ENCODE data around the gene SLC25A45. TPM values are rescaled to one million over a fixed set of nuclear protein-coding genes. Genes with fewer than 3 reads are reported as not detected.
A peak's percentile ranks its signal among the peaks of the same experiment; 100 is the strongest.

The SLC25A45 gene
- polyA plus RNA-seq, 2 of the 4 experiments (the other 2 are of a cell fraction): 3.1 to 8.1 TPM

DNA sequence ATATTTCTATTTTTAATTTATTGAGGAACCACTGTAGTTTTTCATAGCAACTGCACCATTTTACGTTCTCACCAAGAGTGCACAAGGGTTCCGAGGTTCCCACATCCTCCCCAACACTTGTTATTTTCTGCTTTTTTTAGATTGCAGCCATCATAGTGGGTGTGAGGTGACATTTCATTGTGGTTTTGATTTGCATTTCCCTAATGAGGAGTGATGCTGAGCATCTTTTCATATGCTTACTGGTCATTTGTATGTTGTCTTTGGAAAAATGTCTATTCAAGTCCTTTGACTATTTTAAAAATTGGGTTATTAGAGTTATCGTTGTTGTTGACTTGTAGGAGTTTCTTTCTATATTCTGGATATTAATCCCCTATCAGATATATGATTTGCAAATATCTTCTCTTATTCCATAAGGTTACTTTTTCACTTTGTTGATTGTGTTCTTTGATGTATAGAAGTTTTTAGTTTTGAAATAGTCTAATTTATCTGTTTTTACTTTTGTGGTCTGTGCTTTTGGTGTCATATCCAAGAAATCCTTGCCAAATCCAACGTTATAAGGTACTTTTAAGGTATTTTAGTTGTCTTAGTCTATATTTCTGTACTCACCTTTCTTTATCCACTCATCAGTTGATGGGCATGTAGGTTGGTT is 49.1 kb upstream of the SLC25A45 start:
- 24% methylated on average over 4 of the region's 4 CpGs for WGBS (ENCODE audit: missing lambda C conversion rate)
- H3K4me2 ChIP-seq: peak overlapping the region; percentile 89
- no peaks in the 10 kb centered on the region for H3K9me3 ChIP-seq
- CTCF ChIA-PET: interaction anchor here (1.2 to 1.5 kb wide), 3 partner anchors 15 to 79 kb away, joined by 4 to 11 read pairs (median 5); no protein-coding TSS in a partner anchor
- ATAC-seq (no peak), FAIRE-seq (no peak), DNase-seq (ENCODE audit: low read depth in 1 of 2, low spot score in 1 of 2) (peak in 1 of 2 experiments; percentile 36)
- POLR2A ChIA-PET: no interaction called here
- TF ChIP-seq HOXA7 (CRISPR knock-in tag; IDR thresholded peaks at IDR 0.05) (peak; percentile 69; the same call in 1 of the 2 replicates), JUNB (IDR thresholded peaks at IDR 0.05) (no peak), RARB (CRISPR knock-in tag; IDR thresholded peaks at IDR 0.05) (peak; percentile 51; the same call in 1 of the 2 replicates), FOSB (CRISPR knock-in tag; IDR thresholded peaks at IDR 0.05) (peak; percentile 92), SMC3 (IDR thresholded peaks at IDR 0.05) (no peak), MYC (IDR thresholded peaks at IDR 0.05; ENCODE audit: borderline replicate concordance, low read length) (no peak), CBX8 (IDR thresholded peaks at IDR 0.05) (no peak), JUN (IDR thresholded peaks at IDR 0.05) (0 out of 5 replicates have a peak, but pooled peaks of 1 of the 2 experiments have one; percentile 49)
- TF ChIP-seq, protein P1, sequence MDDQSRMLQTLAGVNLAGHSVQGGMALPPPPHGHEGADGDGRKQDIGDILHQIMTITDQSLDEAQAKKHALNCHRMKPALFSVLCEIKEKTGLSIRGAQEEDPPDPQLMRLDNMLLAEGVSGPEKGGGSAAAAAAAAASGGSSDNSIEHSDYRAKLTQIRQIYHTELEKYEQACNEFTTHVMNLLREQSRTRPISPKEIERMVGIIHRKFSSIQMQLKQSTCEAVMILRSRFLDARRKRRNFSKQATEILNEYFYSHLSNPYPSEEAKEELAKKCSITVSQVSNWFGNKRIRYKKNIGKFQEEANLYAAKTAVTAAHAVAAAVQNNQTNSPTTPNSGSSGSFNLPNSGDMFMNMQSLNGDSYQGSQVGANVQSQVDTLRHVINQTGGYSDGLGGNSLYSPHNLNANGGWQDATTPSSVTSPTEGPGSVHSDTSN (IDR thresholded peaks at IDR 0.05): no peak
- TF ChIP-seq, protein P2, sequence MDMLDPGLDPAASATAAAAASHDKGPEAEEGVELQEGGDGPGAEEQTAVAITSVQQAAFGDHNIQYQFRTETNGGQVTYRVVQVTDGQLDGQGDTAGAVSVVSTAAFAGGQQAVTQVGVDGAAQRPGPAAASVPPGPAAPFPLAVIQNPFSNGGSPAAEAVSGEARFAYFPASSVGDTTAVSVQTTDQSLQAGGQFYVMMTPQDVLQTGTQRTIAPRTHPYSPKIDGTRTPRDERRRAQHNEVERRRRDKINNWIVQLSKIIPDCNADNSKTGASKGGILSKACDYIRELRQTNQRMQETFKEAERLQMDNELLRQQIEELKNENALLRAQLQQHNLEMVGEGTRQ (IDR thresholded peaks at IDR 0.05): 0 out of 2 replicates have a peak, but pooled peaks have one; percentile 4
- TF ChIP-seq, protein P3, sequence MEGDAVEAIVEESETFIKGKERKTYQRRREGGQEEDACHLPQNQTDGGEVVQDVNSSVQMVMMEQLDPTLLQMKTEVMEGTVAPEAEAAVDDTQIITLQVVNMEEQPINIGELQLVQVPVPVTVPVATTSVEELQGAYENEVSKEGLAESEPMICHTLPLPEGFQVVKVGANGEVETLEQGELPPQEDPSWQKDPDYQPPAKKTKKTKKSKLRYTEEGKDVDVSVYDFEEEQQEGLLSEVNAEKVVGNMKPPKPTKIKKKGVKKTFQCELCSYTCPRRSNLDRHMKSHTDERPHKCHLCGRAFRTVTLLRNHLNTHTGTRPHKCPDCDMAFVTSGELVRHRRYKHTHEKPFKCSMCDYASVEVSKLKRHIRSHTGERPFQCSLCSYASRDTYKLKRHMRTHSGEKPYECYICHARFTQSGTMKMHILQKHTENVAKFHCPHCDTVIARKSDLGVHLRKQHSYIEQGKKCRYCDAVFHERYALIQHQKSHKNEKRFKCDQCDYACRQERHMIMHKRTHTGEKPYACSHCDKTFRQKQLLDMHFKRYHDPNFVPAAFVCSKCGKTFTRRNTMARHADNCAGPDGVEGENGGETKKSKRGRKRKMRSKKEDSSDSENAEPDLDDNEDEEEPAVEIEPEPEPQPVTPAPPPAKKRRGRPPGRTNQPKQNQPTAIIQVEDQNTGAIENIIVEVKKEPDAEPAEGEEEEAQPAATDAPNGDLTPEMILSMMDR (IDR thresholded peaks at IDR 0.05): no peak
- TF ChIP-seq, protein P4, sequence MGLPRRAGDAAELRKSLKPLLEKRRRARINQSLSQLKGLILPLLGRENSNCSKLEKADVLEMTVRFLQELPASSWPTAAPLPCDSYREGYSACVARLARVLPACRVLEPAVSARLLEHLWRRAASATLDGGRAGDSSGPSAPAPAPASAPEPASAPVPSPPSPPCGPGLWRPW (IDR thresholded peaks at IDR 0.05): no peak
- peak overlapping the region; percentile 14; the same call in 1 of the 3 replicates for H3K4me3 ChIP-seq
- peak overlapping the region; percentile 97 to 100; a peak in 5 of 6 replicates for H3K27ac ChIP-seq
- peaks cover 72% of the 10 kb centered on the region for H3K4me1 ChIP-seq

DNA sequence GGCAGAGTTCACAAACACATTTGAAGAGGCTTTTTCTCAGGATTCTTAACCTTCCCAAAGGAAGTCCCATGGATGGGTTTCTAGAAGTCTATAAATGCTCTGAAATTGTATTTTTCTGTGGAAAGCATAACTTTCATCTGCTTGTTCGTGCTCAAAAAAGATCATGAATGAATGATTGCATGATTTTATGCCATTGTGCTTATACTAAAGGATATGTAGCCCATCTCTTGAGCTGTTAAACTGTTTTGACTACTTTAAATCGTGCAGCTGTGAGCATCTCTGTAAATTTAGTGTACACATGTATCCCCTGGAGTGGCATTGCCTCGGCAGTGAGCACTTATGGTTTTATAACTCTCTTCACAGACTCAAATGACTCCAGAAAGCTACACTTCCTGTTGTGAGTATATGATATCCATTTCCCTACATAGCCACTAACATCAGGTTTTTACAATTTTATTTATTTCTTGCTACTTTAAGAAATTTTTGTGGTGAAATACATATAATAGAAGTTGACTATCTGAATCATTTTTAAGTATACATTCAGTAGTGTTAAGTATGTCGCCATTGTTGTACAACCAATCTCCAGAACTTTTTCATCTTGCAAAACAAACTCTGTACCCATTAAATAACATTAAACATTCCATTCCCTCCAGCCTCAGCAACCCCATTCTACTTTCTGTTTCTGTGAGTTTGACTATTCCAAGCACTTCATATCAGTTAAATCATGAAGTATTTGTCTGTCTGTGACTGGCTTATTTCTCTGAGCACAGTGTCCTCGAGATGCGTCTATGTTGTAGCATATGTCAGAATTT is 48.2 kb upstream of the SLC25A45 start:
- peak overlapping the region; percentile 95; the same call in 2 of the 3 replicates for H3K4me3 ChIP-seq
- H3K27ac ChIP-seq: peak overlapping the region; percentile 97 to 100
- no peaks in the 10 kb centered on the region for H3K9me3 ChIP-seq
- WGBS (ENCODE audit: missing lambda C conversion rate): 13% methylated on average over 6 of the region's 6 CpGs
- POLR2A ChIA-PET: interaction anchor here (0.7 to 17.5 kb wide), 11 partner anchors 13 to 82 kb away, joined by 3 to 756 read pairs (median 4); partner anchors contain the start of genes MALAT1 and NEAT1
- FAIRE-seq: no peak
- CTCF ChIA-PET: interaction anchor here (0.9 to 1.6 kb wide), 5 partner anchors 13 to 80 kb away, joined by 3 to 8 read pairs (median 6); no protein-coding TSS in a partner anchor
- peak in 1 of 2 experiments; percentile 62 for DNase-seq (ENCODE audit: low read depth in 1 of 2, low spot score in 1 of 2)
- peak overlapping the region; percentile 89 for H3K4me2 ChIP-seq
- peaks cover 63% of the 10 kb centered on the region for H3K4me1 ChIP-seq
- peak in 1 of 2 experiments; percentile 1; a peak in 2 of 6 replicates for ATAC-seq
- TF ChIP-seq HOXA7 (CRISPR knock-in tag; IDR thresholded peaks at IDR 0.05) (peak; percentile 92; the same call in 1 of the 2 replicates), KDM1A (IDR thresholded peaks at IDR 0.05; ENCODE audit: low read depth) (no peak), HEYL (CRISPR knock-in tag; IDR thresholded peaks at IDR 0.05) (no peak), HOXB13 (CRISPR knock-in tag; IDR thresholded peaks at IDR 0.05; ENCODE audit: low read depth) (no peak), RNF2 (IDR thresholded peaks at IDR 0.05; ENCODE audit: borderline replicate concordance, low read depth) (no peak), RCOR1 (IDR thresholded peaks at IDR 0.05; ENCODE audit: low read depth, low read length) (no peak), CEBPB (IDR thresholded peaks at IDR 0.05) (no peak; a peak in 1 of 4 replicates), ZC3H11A (IDR thresholded peaks at IDR 0.05) (no peak), SREBF2 (IDR thresholded peaks at IDR 0.05) (no peak), MAFK (IDR thresholded peaks at IDR 0.05; ENCODE audit: partially characterized antibody) (no peak), ZFP36 (IDR thresholded peaks at IDR 0.05; ENCODE audit: borderline replicate concordance, partially characterized antibody) (no peak), FOSB (CRISPR knock-in tag; IDR thresholded peaks at IDR 0.05) (peak; percentile 78; the same call in 1 of the 2 replicates), CBX2 (IDR thresholded peaks at IDR 0.05; ENCODE audit: borderline replicate concordance, low read depth) (no peak)
- TF ChIP-seq, protein P5, sequence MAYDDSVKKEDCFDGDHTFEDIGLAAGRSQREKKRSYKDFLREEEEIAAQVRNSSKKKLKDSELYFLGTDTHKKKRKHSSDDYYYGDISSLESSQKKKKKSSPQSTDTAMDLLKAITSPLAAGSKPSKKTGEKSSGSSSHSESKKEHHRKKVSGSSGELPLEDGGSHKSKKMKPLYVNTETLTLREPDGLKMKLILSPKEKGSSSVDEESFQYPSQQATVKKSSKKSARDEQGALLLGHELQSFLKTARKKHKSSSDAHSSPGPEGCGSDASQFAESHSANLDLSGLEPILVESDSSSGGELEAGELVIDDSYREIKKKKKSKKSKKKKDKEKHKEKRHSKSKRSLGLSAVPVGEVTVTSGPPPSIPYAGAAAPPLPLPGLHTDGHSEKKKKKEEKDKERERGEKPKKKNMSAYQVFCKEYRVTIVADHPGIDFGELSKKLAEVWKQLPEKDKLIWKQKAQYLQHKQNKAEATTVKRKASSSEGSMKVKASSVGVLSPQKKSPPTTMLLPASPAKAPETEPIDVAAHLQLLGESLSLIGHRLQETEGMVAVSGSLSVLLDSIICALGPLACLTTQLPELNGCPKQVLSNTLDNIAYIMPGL (CRISPR knock-in tag; IDR thresholded peaks at IDR 0.05; ENCODE audit: borderline replicate concordance): no peak
- TF ChIP-seq, protein P6, sequence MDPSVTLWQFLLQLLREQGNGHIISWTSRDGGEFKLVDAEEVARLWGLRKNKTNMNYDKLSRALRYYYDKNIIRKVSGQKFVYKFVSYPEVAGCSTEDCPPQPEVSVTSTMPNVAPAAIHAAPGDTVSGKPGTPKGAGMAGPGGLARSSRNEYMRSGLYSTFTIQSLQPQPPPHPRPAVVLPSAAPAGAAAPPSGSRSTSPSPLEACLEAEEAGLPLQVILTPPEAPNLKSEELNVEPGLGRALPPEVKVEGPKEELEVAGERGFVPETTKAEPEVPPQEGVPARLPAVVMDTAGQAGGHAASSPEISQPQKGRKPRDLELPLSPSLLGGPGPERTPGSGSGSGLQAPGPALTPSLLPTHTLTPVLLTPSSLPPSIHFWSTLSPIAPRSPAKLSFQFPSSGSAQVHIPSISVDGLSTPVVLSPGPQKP (IDR thresholded peaks at IDR 0.05; ENCODE audit: low read depth, low read length): no peak
- TF ChIP-seq, protein P7, sequence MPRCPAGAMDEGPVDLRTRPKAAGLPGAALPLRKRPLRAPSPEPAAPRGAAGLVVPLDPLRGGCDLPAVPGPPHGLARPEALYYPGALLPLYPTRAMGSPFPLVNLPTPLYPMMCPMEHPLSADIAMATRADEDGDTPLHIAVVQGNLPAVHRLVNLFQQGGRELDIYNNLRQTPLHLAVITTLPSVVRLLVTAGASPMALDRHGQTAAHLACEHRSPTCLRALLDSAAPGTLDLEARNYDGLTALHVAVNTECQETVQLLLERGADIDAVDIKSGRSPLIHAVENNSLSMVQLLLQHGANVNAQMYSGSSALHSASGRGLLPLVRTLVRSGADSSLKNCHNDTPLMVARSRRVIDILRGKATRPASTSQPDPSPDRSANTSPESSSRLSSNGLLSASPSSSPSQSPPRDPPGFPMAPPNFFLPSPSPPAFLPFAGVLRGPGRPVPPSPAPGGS (IDR thresholded peaks at IDR 0.05): no peak

Data from A549 (cell line).